Skin of body (tissue), 2 donors: ENCODE results near the gene ASS1. TPM values are rescaled to one million over a fixed set of nuclear protein-coding genes. Genes with fewer than 3 reads are reported as not detected.
"Not testable (repeated sequence)": the region's sequence is repeated elsewhere in the genome, so short reads cannot be mapped to it uniquely, and the experiment has no call there.

Experiments used
- DNase-seq: peaks from one replicate; lab custom pipeline; 2025; lab: John Stamatoyannopoulos, UW
- total RNA-seq: library from RNA; depleted of rRNA; stranded (reverse); fragments of >200 nt; gene quantifications from one replicate; pipeline ENCODE4 v1.2.3, GENCODE V29; 2014

ASS1 gene
- total RNA-seq, 1 donor from 2014 or later: 126 TPM

GRCh38 chr9:130433168-130433946, 11.4 kb upstream of the ASS1 start:
- DNase-seq: no peak

GRCh38 chr9:130433947-130434262, 10.9 kb upstream of the ASS1 start:
- no peak for DNase-seq

GRCh38 chr9:130434656-130435055, 10.1 kb upstream of the ASS1 start:
- DNase-seq: not testable (repeated sequence)

- no peak for DNase-seq
Measured at GRCh38 chr9:130437011-130437789, 7.6 kb upstream of the ASS1 start.

GRCh38 chr9:130438382-130438981, 6.3 kb upstream of the ASS1 start:
- DNase-seq: no peak

GRCh38 chr9:130441031-130441430, 3.7 kb upstream of the ASS1 start:
- DNase-seq: no peak

GRCh38 chr9:130442746-130443455, 1.9 kb upstream of the ASS1 start:
- DNase-seq: no peak

GRCh38 chr9:130443456-130443801, 1.3 kb upstream of the ASS1 start:
- no peak for DNase-seq

GRCh38 chr9:130443840-130444492, 795 bp upstream of the ASS1 start:
- no peak for DNase-seq

GRCh38 chr9:130445268-130445983, 665 bp downstream of the ASS1 start:
- no peak for DNase-seq

GRCh38 chr9:130446101-130446861, 1.5 kb downstream of the ASS1 start:
- peak; percentile 86 for DNase-seq

- no peak for DNase-seq
Measured at GRCh38 chr9:130447193-130447816, 2.5 kb downstream of the ASS1 start.

- no peak for DNase-seq
Measured at GRCh38 chr9:130448035-130448624, 3.4 kb downstream of the ASS1 start.

GRCh38 chr9:130448771-130449603, 4.2 kb downstream of the ASS1 start:
- no peak for DNase-seq

- no peak for DNase-seq
Measured at GRCh38 chr9:130450344-130451003, 5.7 kb downstream of the ASS1 start.

- no peak for DNase-seq
Measured at GRCh38 chr9:130451004-130451390, 6.2 kb downstream of the ASS1 start.

GRCh38 chr9:130451509-130452388, 7.0 kb downstream of the ASS1 start:
- peak; percentile 68 for DNase-seq
